H9 (cell line): Measurements from ENCODE around the gene DAPP1. TPM values are rescaled to one million over a fixed set of nuclear protein-coding genes. Genes with fewer than 3 reads are reported as not detected.

Experiments used
- DNase-seq: peaks from one replicate; pipeline ENCODE4 v3.0.0-alpha.2; 2017
- H2AFZ ChIP-seq: one replicate; pipeline ENCODE4 v1.6.1; 2013; ENCODE audit warnings: mild to moderate bottlenecking, low read length, control low read depth, moderate library complexity
- H2AK5ac ChIP-seq: 2 replicates; pipeline ENCODE4 v1.6.1; 2013; ENCODE audit warnings: low read length, control low read depth, mixed read lengths; ENCODE audit not compliant: insufficient read length
- H2BK120ac ChIP-seq: one replicate; pipeline ENCODE4 v1.6.1; 2013; ENCODE audit warnings: low read depth, mild to moderate bottlenecking, low read length, control low read depth, inconsistent platforms; ENCODE audit not compliant: poor library complexity, severe bottlenecking
- H2BK12ac ChIP-seq: 2 replicates; pipeline ENCODE4 v1.6.1; 2013; ENCODE audit warnings: low read length, control low read depth, mixed read lengths, low read depth; ENCODE audit not compliant: insufficient read length
- H2BK15ac ChIP-seq: 2 replicates; pipeline ENCODE4 v1.6.1; 2013; ENCODE audit warnings: low read depth, low read length, control low read depth
- H2BK20ac ChIP-seq: one replicate; pipeline ENCODE4 v1.6.1; 2013; ENCODE audit warnings: low read depth, mild to moderate bottlenecking, low read length, control low read depth, inconsistent platforms; ENCODE audit not compliant: poor library complexity, severe bottlenecking
- H2BK5ac ChIP-seq: 2 replicates; pipeline ENCODE4 v1.6.1; 2013; ENCODE audit warnings: low read length, control low read depth, mixed read lengths; ENCODE audit not compliant: insufficient read length
- H3K14ac ChIP-seq: 2 replicates; pipeline ENCODE4 v1.6.1; 2013; ENCODE audit warnings: low read length, control low read depth; ENCODE audit not compliant: insufficient read depth
- H3K18ac ChIP-seq: 2 replicates; pipeline ENCODE4 v1.6.1; 2013; ENCODE audit warnings: low read depth, mild to moderate bottlenecking, mixed read lengths, low read length, control low read depth; ENCODE audit not compliant: insufficient read length
- H3K23ac ChIP-seq: 2 replicates; pipeline ENCODE4 v1.6.1; 2013; ENCODE audit warnings: low read length, control low read depth, mixed read lengths, low read depth; ENCODE audit not compliant: insufficient read length
- H3K23me2 ChIP-seq: 2 replicates; pipeline ENCODE4 v1.6.1; 2013; ENCODE audit warnings: low read depth, mild to moderate bottlenecking, mixed read lengths, low read length, control low read depth; ENCODE audit not compliant: insufficient read length, poor library complexity, severe bottlenecking
- H3K27ac ChIP-seq: 2 replicates; pipeline ENCODE4 v1.5.1; 2013; ENCODE audit warnings: low read length, control low read depth, mixed read lengths, low read depth; ENCODE audit not compliant: insufficient read length
- H3K27me3 ChIP-seq: 2 replicates; pipeline ENCODE4 v1.6.1; 2013; ENCODE audit warnings: low read length, control low read depth, inconsistent platforms; ENCODE audit not compliant: insufficient read depth
- H3K4ac ChIP-seq: 2 replicates; pipeline ENCODE4 v1.6.1; 2013; ENCODE audit warnings: low read depth, mild to moderate bottlenecking, control low read depth, inconsistent platforms, low read length, moderate library complexity
- H3K4me1 ChIP-seq: 2 replicates; pipeline ENCODE4 v1.6.1; 2013; ENCODE audit warnings: low read length, control low read depth, inconsistent platforms; ENCODE audit not compliant: insufficient read depth
- H3K4me2 ChIP-seq: 2 replicates; pipeline ENCODE4 v1.6.1; 2013; ENCODE audit warnings: low read length, control low read depth, mixed read lengths; ENCODE audit not compliant: insufficient read length, insufficient read depth
- H3K56ac ChIP-seq: 2 replicates; pipeline ENCODE4 v1.6.1; 2013; ENCODE audit warnings: low read depth, mild to moderate bottlenecking, mixed read lengths, low read length, control low read depth; ENCODE audit not compliant: insufficient read length
- H3K79me1 ChIP-seq: 2 replicates; pipeline ENCODE4 v1.6.1; 2013; ENCODE audit warnings: low read depth, mild to moderate bottlenecking, moderate library complexity, low read length, control low read depth, inconsistent platforms; ENCODE audit not compliant: insufficient read depth, poor library complexity, severe bottlenecking
- H3K79me2 ChIP-seq: 2 replicates; pipeline ENCODE4 v1.6.1; 2013; ENCODE audit warnings: low read length, control low read depth, inconsistent platforms; ENCODE audit not compliant: insufficient read depth
- H3K9ac ChIP-seq: 2 replicates; pipeline ENCODE4 v1.6.1; 2013; ENCODE audit warnings: low read length, control low read depth, mixed read lengths; ENCODE audit not compliant: insufficient read length; ENCODE audit errors: extremely low read depth
- H3K9me3 ChIP-seq: one replicate; pipeline ENCODE4 v1.6.1; 2013; ENCODE audit warnings: low read depth, low read length, inconsistent platforms; ENCODE audit not compliant: control insufficient read depth
- H3T11ph ChIP-seq: one replicate; pipeline ENCODE4 v1.6.1; 2013; ENCODE audit warnings: mild to moderate bottlenecking, low read length, control low read depth, inconsistent platforms
- H4K20me1 ChIP-seq: one replicate; pipeline ENCODE4 v1.6.1; 2013; ENCODE audit not compliant: control insufficient read depth, insufficient read length, insufficient read depth
- H4K5ac ChIP-seq: 2 replicates; pipeline ENCODE4 v1.6.1; 2013; ENCODE audit warnings: low read depth, mild to moderate bottlenecking, mixed read lengths, low read length, control low read depth; ENCODE audit not compliant: insufficient read length
- H4K8ac ChIP-seq: replicated peaks from 2 replicates; pipeline ENCODE4 v1.6.1; 2013; ENCODE audit warnings: low read length, control low read depth, mixed read lengths, low read depth; ENCODE audit not compliant: insufficient read length
- H4K91ac ChIP-seq: 2 replicates; pipeline ENCODE4 v1.6.1; 2013; ENCODE audit warnings: low read depth, mild to moderate bottlenecking, moderate library complexity, mixed read lengths, low read length, control low read depth; ENCODE audit not compliant: insufficient read length
- H3K27ac Mint-ChIP-seq, 3 experiments: 2 replicates in 2 of 3; 3 replicates in 1 of 3; pipeline ENCODE4 v1.8.0; 2020 to 2021; ENCODE audit warnings: mixed read lengths in 3 of 3, mild to moderate bottlenecking in 1 of 3, moderate library complexity in 1 of 3
- H3K27me3 Mint-ChIP-seq: 2 replicates; pipeline ENCODE4 v1.8.0; 2021; ENCODE audit warnings: low read depth, mild to moderate bottlenecking, moderate library complexity, mixed read lengths
- H3K36me3 Mint-ChIP-seq, 3 experiments: 2 replicates in 2 of 3; 3 replicates in 1 of 3; pipeline ENCODE4 v1.8.0; 2020 to 2021; ENCODE audit warnings: low read depth in 3 of 3, mixed read lengths in 3 of 3; ENCODE audit not compliant: insufficient read depth in 1 of 3
- H3K4me1 Mint-ChIP-seq, 2 experiments: 2 replicates each; pipeline ENCODE4 v1.8.0; 2020; ENCODE audit warnings: mixed read lengths in 2 of 2
- H3K4me3 Mint-ChIP-seq, 2 experiments: 2 replicates in 1 of 2; 3 replicates in 1 of 2; pipeline ENCODE4 v1.8.0; 2020 to 2021; ENCODE audit warnings: mild to moderate bottlenecking in 2 of 2, mixed read lengths in 2 of 2, moderate library complexity in 1 of 2
- H3K9me3 Mint-ChIP-seq, 2 experiments: 2 replicates in 1 of 2; 3 replicates in 1 of 2; pipeline ENCODE4 v1.8.0; 2020; ENCODE audit warnings: mild to moderate bottlenecking in 2 of 2, mixed read lengths in 2 of 2, moderate library complexity in 1 of 2
- total RNA-seq: library from RNA; stranded (reverse); gene quantifications from 2 replicates; pipeline ENCODE4 v1.2.1, GENCODE V29; 2021
- TF ChIP-seq, protein P1 (sequence below): fragments of 200-600 bp; sonication (generic); conservative IDR thresholded peaks from 3 replicates; pipeline ENCODE4 v1.8.0; 2021; ENCODE audit warnings: antibody characterized with exemption, mild to moderate bottlenecking

DAPP1 gene
- total RNA-seq, 1 experiment from 2014 or later: not detected

DNA sequence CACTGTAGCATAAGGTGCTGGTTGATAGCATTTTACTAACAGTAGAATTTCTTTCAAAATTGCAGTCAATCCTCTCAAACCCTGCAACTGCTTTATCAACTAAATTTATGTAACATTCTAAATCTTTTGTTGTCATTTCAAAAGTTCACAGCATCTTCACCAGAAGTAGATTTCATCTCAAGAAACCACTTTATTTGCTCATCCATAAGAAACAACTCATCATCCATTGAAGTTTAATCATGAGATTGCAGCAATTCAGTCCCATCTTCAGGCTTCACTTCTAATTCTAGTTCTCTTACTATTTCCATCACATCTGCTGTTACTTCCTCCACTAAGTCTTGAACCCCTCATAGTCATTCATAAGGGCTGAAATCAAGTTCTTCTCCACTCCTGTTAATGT, 55.9 kb downstream of the DAPP1 start:
- no peaks in the 10 kb centered on the region for H3K9me3 ChIP-seq
- Mint-ChIP-seq H3K4me1 (peaks cover 8 to 11% of the 10 kb centered on the region in 2 experiments), H3K9me3 (no peaks in the 10 kb centered on the region), H3K27ac (no peak overlapping the region), H3K4me3 (no peak overlapping the region), H3K27me3 (no peaks in the 10 kb centered on the region; the same call in 1 of the 2 replicates), H3K36me3 (no peaks in the 10 kb centered on the region)
- H3K27ac ChIP-seq: no peak overlapping the region
- no peak overlapping the region for H4K8ac ChIP-seq
- no peak overlapping the region for H4K5ac ChIP-seq
- no peak overlapping the region for H3K56ac ChIP-seq
- H2BK120ac ChIP-seq: no peak overlapping the region
- no peak overlapping the region for H3K14ac ChIP-seq
- no peak overlapping the region for H3K23ac ChIP-seq
- no peak overlapping the region for H3K4ac ChIP-seq
- no peaks in the 10 kb centered on the region for H4K20me1 ChIP-seq
- H3K9ac ChIP-seq: no peak overlapping the region
- DNase-seq: no peak
- H2BK12ac ChIP-seq: no peak overlapping the region
- no peak overlapping the region for H3K18ac ChIP-seq
- no peak overlapping the region for H2BK20ac ChIP-seq
- H2AFZ ChIP-seq: no peak overlapping the region
- no peak overlapping the region for H2BK5ac ChIP-seq
- no peak overlapping the region for H2BK15ac ChIP-seq
- no peak overlapping the region for H4K91ac ChIP-seq
- H3K79me1 ChIP-seq: no peaks in the 10 kb centered on the region
- TF ChIP-seq, protein P1, sequence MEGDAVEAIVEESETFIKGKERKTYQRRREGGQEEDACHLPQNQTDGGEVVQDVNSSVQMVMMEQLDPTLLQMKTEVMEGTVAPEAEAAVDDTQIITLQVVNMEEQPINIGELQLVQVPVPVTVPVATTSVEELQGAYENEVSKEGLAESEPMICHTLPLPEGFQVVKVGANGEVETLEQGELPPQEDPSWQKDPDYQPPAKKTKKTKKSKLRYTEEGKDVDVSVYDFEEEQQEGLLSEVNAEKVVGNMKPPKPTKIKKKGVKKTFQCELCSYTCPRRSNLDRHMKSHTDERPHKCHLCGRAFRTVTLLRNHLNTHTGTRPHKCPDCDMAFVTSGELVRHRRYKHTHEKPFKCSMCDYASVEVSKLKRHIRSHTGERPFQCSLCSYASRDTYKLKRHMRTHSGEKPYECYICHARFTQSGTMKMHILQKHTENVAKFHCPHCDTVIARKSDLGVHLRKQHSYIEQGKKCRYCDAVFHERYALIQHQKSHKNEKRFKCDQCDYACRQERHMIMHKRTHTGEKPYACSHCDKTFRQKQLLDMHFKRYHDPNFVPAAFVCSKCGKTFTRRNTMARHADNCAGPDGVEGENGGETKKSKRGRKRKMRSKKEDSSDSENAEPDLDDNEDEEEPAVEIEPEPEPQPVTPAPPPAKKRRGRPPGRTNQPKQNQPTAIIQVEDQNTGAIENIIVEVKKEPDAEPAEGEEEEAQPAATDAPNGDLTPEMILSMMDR: no peak
- H3K23me2 ChIP-seq: no peaks in the 10 kb centered on the region
- no peak overlapping the region for H3T11ph ChIP-seq
- no peaks in the 10 kb centered on the region for H3K27me3 ChIP-seq
- no peaks in the 10 kb centered on the region for H3K4me1 ChIP-seq
- H3K79me2 ChIP-seq: no peaks in the 10 kb centered on the region
- H3K4me2 ChIP-seq: no peak overlapping the region
- no peak overlapping the region for H2AK5ac ChIP-seq
